Measurements from ENCODE around the gene RNF128.

DNA sequence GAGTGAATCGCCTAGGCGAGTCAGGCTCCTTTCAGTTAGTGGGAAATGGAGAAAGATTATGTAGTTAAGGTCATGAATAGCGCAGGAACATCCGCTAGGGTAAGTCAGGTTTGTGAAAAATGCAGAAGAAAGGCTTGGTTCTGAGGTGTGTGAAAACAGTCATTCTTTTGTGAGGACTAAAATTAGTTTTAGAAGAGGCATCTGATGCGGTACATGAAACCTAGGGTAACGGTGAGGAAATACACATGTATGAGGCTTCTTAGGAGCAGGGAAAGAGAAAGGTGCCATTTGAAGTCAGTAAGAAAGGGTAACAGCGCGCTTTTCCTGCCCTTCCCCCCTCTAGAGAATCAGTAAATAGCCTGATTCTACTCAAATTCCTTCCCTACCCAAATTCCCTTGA is 570 bp upstream of the RNF128 start:
- TF ChIP-seq CEBPB (IDR thresholded peaks at IDR 0.05) = no peak
- TF ChIP-seq TCF12 (IDR thresholded peaks at IDR 0.05; ENCODE audit: low read depth) = no peak
